ENCODE measurements around the gene RNF166. TPM values are rescaled to one million over a fixed set of nuclear protein-coding genes. Genes with fewer than 3 reads are reported as not detected.
A peak's percentile ranks its signal among the peaks of the same experiment; 100 is the strongest.

Gene RNF166
- total RNA-seq, 6 experiments from 2014 or later, result 10.3 to 18.3 (median 13.2) TPM

- Mint-ChIP-seq H3K9me3 (no peaks in the 10 kb centered on the region), H3K36me3 (ENCODE audit: low read depth) (peaks cover 25% of the 10 kb centered on the region), H3K4me3 (no peak overlapping the region), H3K27me3 (ENCODE audit: insufficient read depth) (peaks cover 7% of the 10 kb centered on the region), H3K4me1 (ENCODE audit: low read depth) (no peaks in the 10 kb centered on the region), H3K27ac (no peak overlapping the region)
- no peak for TF ChIP-seq CTCF (IDR thresholded peaks at IDR 0.05)
- DNase-seq, result no peak
These were observed 15.0 kb upstream of the RNF166 start for GRCh38 chr16:88721236-88721635.

GRCh38 chr16:88720396-88720970 lies 14.3 kb upstream of the RNF166 start:
- peaks cover 25% of the 10 kb centered on the region for H3K36me3 Mint-ChIP-seq (ENCODE audit: low read depth)
- TF ChIP-seq CTCF (IDR thresholded peaks at IDR 0.05), result no peak
- H3K27ac Mint-ChIP-seq, result peak overlapping the region; percentile 31; the same call in 1 of the 2 replicates
- H3K4me1 Mint-ChIP-seq (ENCODE audit: low read depth), result no peaks in the 10 kb centered on the region
- DNase-seq, result no peak
- H3K9me3 Mint-ChIP-seq, result no peaks in the 10 kb centered on the region
- H3K4me3 Mint-ChIP-seq, result no peak overlapping the region
- peaks cover 7% of the 10 kb centered on the region for H3K27me3 Mint-ChIP-seq (ENCODE audit: insufficient read depth)

GRCh38 chr16:88719933-88720296 lies 13.7 kb upstream of the RNF166 start:
- no peak for TF ChIP-seq CTCF (IDR thresholded peaks at IDR 0.05)
- H3K4me1 Mint-ChIP-seq (ENCODE audit: low read depth), result no peaks in the 10 kb centered on the region
- H3K9me3 Mint-ChIP-seq, result no peaks in the 10 kb centered on the region
- H3K4me3 Mint-ChIP-seq, result no peak overlapping the region
- DNase-seq, result no peak
- no peak overlapping the region for H3K27ac Mint-ChIP-seq
- peaks cover 28% of the 10 kb centered on the region for H3K36me3 Mint-ChIP-seq (ENCODE audit: low read depth)
- peaks cover 7% of the 10 kb centered on the region for H3K27me3 Mint-ChIP-seq (ENCODE audit: insufficient read depth)

GRCh38 chr16:88719267-88719932 lies 13.2 kb upstream of the RNF166 start:
- no peaks in the 10 kb centered on the region for H3K4me1 Mint-ChIP-seq (ENCODE audit: low read depth)
- DNase-seq, result no peak
- H3K4me3 Mint-ChIP-seq, result no peak overlapping the region
- no peak for TF ChIP-seq CTCF (IDR thresholded peaks at IDR 0.05)
- H3K9me3 Mint-ChIP-seq, result no peaks in the 10 kb centered on the region
- H3K27ac Mint-ChIP-seq, result no peak overlapping the region
- peaks cover 29% of the 10 kb centered on the region for H3K36me3 Mint-ChIP-seq (ENCODE audit: low read depth)
- H3K27me3 Mint-ChIP-seq (ENCODE audit: insufficient read depth), result peaks cover 8% of the 10 kb centered on the region

GRCh38 chr16:88718178-88718577 lies 12.0 kb upstream of the RNF166 start:
- no peak overlapping the region for H3K27ac Mint-ChIP-seq
- H3K4me3 Mint-ChIP-seq, result no peak overlapping the region
- peaks cover 9% of the 10 kb centered on the region for H3K27me3 Mint-ChIP-seq (ENCODE audit: insufficient read depth)
- H3K9me3 Mint-ChIP-seq, result no peaks in the 10 kb centered on the region
- H3K4me1 Mint-ChIP-seq (ENCODE audit: low read depth), result no peaks in the 10 kb centered on the region
- TF ChIP-seq CTCF (IDR thresholded peaks at IDR 0.05), result no peak
- DNase-seq, result no peak
- H3K36me3 Mint-ChIP-seq (ENCODE audit: low read depth), result peaks cover 29% of the 10 kb centered on the region

Data from HFFc6 (cell line).